Measurements from ENCODE around the gene NPAS3.

- TF ChIP-seq CTCF (IDR thresholded peaks at IDR 0.05; ENCODE audit: insufficient read depth, low read length) (no peak), GABPA (IDR thresholded peaks at IDR 0.05; ENCODE audit: low read depth) (no peak), POLR2AphosphoS5 (IDR thresholded peaks at IDR 0.05; ENCODE audit: low read depth) (no peak), SPI1 (IDR thresholded peaks at IDR 0.05; ENCODE audit: borderline replicate concordance, low read depth) (no peak)
- TF ChIP-seq, protein P1, sequence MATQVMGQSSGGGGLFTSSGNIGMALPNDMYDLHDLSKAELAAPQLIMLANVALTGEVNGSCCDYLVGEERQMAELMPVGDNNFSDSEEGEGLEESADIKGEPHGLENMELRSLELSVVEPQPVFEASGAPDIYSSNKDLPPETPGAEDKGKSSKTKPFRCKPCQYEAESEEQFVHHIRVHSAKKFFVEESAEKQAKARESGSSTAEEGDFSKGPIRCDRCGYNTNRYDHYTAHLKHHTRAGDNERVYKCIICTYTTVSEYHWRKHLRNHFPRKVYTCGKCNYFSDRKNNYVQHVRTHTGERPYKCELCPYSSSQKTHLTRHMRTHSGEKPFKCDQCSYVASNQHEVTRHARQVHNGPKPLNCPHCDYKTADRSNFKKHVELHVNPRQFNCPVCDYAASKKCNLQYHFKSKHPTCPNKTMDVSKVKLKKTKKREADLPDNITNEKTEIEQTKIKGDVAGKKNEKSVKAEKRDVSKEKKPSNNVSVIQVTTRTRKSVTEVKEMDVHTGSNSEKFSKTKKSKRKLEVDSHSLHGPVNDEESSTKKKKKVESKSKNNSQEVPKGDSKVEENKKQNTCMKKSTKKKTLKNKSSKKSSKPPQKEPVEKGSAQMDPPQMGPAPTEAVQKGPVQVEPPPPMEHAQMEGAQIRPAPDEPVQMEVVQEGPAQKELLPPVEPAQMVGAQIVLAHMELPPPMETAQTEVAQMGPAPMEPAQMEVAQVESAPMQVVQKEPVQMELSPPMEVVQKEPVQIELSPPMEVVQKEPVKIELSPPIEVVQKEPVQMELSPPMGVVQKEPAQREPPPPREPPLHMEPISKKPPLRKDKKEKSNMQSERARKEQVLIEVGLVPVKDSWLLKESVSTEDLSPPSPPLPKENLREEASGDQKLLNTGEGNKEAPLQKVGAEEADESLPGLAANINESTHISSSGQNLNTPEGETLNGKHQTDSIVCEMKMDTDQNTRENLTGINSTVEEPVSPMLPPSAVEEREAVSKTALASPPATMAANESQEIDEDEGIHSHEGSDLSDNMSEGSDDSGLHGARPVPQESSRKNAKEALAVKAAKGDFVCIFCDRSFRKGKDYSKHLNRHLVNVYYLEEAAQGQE (IDR thresholded peaks at IDR 0.05; ENCODE audit: insufficient replicate concordance, low read depth) = no peak
Observed at GRCh38 chr14:33776871-33777270, 838.2 kb downstream of the NPAS3 start.

All from HL-60 (cell line).